Measurements from ENCODE around the gene GRM3.

GRM3 gene

GRCh38 chr7:86908948-86909347 lies 265.2 kb downstream of the GRM3 start:
- no peak for DNase-seq

- no peak for DNase-seq
Observed at GRCh38 chr7:86911659-86912058, 267.9 kb downstream of the GRM3 start.

GRCh38 chr7:86913709-86914108 lies 270.0 kb downstream of the GRM3 start:
- no peak for DNase-seq

All from NCI-H2081 treated with DMSO at 0.1 percent for 48 hours (cell line).